Peyer's patch (tissue), 4 donors: Measurements from ENCODE around the gene RUFY3.
"Not testable (repeated sequence)": the region's sequence is repeated elsewhere in the genome, so short reads cannot be mapped to it uniquely, and the experiment has no call there.

ENCODE experiments used
- CTCF ChIP-seq, 6 experiments: fragments of 450-650 bp in 4 of 6; fragments of 200-600 bp in 2 of 6; sonication (generic) in 1 of 6; IDR thresholded peaks; one replicate each; pipeline ENCODE4 v1.5.1; 2017 to 2019; ENCODE audit warnings: antibody characterized with exemption in 6 of 6, mild to moderate bottlenecking in 3 of 6, moderate library complexity in 1 of 6
- POLR2A ChIP-seq, 2 donors: fragments of 450-650 bp; IDR thresholded peaks; one replicate each; pipeline ENCODE4 v1.5.1; 2017; ENCODE audit warnings: antibody characterized with exemption in 2 of 2, mild to moderate bottlenecking in 2 of 2, moderate library complexity in 2 of 2

DNA sequence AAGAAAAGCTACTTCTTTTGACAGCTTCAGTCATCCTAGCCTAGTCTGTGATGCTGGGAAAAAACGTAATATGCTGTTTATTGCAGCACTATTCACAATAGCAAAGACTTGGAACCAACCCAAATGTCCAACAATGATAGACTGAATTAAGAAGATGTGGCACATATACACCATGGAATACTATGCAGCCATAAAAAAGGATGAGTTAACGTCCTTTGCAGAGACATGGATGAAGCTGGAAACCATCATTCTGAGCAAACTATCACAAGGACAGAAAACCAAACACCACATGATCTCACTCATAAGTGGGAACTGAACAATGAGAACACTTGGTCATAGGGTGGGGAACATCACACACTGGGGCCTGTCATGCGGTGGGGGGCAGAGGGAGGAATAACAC lies 39.6 kb upstream of the RUFY3 start:
- not testable (repeated sequence) for TF ChIP-seq POLR2A, CTCF (IDR thresholded peaks at IDR 0.05)
